Neural progenitor cell (in vitro differentiated cells): Measurements from ENCODE around the gene CDC26.

ENCODE experiments used
- EZH2 ChIP-seq: fragments of 200-600 bp; sonication (generic); IDR thresholded peaks from 2 replicates; pipeline ENCODE4 v1.6.1; 2017; ENCODE audit warnings: antibody characterized with exemption, mild to moderate bottlenecking, moderate library complexity
- TF ChIP-seq, protein P1 (sequence below): fragments of 200-600 bp; sonication (generic); IDR thresholded peaks from 2 replicates; pipeline ENCODE4 v1.5.1; 2017; ENCODE audit warnings: antibody characterized with exemption, mild to moderate bottlenecking

DNA sequence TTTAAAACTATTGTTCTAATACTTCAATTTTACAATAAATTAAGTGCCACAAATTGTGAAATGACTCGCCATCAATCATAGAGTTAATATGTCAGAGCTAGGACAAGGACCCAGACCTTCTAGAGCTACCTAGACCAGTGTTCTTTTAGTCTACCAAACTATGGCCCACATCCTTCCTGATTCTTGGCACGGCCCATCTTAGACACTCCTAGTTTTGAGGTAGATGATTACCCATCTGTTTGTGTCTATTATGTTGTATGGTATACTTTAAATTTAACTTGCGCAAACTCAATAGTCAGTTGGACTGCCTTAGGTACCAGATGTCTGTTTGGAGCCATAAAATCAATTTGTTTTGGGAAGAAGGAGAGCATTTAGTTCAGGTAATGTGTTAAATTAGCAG is 17.5 kb downstream of the CDC26 start:
- no peak for TF ChIP-seq EZH2
- TF ChIP-seq, protein P1, sequence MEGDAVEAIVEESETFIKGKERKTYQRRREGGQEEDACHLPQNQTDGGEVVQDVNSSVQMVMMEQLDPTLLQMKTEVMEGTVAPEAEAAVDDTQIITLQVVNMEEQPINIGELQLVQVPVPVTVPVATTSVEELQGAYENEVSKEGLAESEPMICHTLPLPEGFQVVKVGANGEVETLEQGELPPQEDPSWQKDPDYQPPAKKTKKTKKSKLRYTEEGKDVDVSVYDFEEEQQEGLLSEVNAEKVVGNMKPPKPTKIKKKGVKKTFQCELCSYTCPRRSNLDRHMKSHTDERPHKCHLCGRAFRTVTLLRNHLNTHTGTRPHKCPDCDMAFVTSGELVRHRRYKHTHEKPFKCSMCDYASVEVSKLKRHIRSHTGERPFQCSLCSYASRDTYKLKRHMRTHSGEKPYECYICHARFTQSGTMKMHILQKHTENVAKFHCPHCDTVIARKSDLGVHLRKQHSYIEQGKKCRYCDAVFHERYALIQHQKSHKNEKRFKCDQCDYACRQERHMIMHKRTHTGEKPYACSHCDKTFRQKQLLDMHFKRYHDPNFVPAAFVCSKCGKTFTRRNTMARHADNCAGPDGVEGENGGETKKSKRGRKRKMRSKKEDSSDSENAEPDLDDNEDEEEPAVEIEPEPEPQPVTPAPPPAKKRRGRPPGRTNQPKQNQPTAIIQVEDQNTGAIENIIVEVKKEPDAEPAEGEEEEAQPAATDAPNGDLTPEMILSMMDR, result no peak
